ENCODE data around the gene FSTL5.

DNA sequence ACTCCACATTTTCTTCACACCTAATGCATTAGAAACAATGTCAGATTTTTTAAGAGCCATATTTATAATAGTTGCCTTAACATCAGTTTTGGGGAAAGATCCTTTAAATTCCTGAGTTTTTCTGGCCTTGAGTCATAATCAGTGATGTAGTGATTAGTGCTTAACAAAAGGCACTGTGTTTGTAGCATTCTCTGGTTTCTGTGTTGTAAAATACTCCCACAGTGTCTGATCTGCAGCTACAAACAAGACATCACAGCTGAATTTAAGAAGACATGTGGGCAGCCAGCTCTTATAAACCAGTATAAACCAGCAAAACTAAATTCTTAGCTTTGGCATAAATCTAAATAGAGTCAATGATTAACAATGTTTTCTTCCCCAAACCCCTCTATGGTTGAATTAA lies 233.8 kb downstream of the FSTL5 start:
- TF ChIP-seq, protein P1, sequence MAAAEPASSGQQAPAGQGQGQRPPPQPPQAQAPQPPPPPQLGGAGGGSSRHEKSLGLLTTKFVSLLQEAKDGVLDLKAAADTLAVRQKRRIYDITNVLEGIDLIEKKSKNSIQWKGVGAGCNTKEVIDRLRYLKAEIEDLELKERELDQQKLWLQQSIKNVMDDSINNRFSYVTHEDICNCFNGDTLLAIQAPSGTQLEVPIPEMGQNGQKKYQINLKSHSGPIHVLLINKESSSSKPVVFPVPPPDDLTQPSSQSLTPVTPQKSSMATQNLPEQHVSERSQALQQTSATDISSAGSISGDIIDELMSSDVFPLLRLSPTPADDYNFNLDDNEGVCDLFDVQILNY (CRISPR knock-in tag; IDR thresholded peaks at IDR 0.05): no peak
- TF ChIP-seq, protein P2, sequence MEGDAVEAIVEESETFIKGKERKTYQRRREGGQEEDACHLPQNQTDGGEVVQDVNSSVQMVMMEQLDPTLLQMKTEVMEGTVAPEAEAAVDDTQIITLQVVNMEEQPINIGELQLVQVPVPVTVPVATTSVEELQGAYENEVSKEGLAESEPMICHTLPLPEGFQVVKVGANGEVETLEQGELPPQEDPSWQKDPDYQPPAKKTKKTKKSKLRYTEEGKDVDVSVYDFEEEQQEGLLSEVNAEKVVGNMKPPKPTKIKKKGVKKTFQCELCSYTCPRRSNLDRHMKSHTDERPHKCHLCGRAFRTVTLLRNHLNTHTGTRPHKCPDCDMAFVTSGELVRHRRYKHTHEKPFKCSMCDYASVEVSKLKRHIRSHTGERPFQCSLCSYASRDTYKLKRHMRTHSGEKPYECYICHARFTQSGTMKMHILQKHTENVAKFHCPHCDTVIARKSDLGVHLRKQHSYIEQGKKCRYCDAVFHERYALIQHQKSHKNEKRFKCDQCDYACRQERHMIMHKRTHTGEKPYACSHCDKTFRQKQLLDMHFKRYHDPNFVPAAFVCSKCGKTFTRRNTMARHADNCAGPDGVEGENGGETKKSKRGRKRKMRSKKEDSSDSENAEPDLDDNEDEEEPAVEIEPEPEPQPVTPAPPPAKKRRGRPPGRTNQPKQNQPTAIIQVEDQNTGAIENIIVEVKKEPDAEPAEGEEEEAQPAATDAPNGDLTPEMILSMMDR (IDR thresholded peaks at IDR 0.05): no peak
- TF ChIP-seq NFE2L1 (CRISPR knock-in tag; IDR thresholded peaks at IDR 0.05) (no peak), TP53 (CRISPR knock-in tag; IDR thresholded peaks at IDR 0.05) (no peak), ZNF263 (CRISPR knock-in tag; IDR thresholded peaks at IDR 0.05; ENCODE audit: low read depth) (no peak), TEAD4 (CRISPR knock-in tag; IDR thresholded peaks at IDR 0.05) (no peak), GABPB1 (CRISPR knock-in tag; IDR thresholded peaks at IDR 0.05) (no peak), ATF1 (CRISPR knock-in tag; IDR thresholded peaks at IDR 0.05) (no peak), SMAD3 (CRISPR knock-in tag; IDR thresholded peaks at IDR 0.05; ENCODE audit: borderline replicate concordance) (no peak)
- TF ChIP-seq, protein P3, sequence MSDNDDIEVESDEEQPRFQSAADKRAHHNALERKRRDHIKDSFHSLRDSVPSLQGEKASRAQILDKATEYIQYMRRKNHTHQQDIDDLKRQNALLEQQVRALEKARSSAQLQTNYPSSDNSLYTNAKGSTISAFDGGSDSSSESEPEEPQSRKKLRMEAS (CRISPR knock-in tag; IDR thresholded peaks at IDR 0.05): no peak
- TF ChIP-seq, protein P4, sequence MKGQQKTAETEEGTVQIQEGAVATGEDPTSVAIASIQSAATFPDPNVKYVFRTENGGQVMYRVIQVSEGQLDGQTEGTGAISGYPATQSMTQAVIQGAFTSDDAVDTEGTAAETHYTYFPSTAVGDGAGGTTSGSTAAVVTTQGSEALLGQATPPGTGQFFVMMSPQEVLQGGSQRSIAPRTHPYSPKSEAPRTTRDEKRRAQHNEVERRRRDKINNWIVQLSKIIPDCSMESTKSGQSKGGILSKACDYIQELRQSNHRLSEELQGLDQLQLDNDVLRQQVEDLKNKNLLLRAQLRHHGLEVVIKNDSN (CRISPR knock-in tag; IDR thresholded peaks at IDR 0.05): no peak
- TF ChIP-seq, protein P5, sequence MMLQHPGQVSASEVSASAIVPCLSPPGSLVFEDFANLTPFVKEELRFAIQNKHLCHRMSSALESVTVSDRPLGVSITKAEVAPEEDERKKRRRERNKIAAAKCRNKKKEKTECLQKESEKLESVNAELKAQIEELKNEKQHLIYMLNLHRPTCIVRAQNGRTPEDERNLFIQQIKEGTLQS (CRISPR knock-in tag; conservative IDR thresholded peaks at IDR 0.05): no peak
- TF ChIP-seq, protein P6, sequence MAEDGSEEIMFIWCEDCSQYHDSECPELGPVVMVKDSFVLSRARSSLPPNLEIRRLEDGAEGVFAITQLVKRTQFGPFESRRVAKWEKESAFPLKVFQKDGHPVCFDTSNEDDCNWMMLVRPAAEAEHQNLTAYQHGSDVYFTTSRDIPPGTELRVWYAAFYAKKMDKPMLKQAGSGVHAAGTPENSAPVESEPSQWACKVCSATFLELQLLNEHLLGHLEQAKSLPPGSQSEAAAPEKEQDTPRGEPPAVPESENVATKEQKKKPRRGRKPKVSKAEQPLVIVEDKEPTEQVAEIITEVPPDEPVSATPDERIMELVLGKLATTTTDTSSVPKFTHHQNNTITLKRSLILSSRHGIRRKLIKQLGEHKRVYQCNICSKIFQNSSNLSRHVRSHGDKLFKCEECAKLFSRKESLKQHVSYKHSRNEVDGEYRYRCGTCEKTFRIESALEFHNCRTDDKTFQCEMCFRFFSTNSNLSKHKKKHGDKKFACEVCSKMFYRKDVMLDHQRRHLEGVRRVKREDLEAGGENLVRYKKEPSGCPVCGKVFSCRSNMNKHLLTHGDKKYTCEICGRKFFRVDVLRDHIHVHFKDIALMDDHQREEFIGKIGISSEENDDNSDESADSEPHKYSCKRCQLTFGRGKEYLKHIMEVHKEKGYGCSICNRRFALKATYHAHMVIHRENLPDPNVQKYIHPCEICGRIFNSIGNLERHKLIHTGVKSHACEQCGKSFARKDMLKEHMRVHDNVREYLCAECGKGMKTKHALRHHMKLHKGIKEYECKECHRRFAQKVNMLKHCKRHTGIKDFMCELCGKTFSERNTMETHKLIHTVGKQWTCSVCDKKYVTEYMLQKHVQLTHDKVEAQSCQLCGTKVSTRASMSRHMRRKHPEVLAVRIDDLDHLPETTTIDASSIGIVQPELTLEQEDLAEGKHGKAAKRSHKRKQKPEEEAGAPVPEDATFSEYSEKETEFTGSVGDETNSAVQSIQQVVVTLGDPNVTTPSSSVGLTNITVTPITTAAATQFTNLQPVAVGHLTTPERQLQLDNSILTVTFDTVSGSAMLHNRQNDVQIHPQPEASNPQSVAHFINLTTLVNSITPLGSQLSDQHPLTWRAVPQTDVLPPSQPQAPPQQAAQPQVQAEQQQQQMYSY (CRISPR knock-in tag; IDR thresholded peaks at IDR 0.05): no peak
- TF ChIP-seq, protein P7, sequence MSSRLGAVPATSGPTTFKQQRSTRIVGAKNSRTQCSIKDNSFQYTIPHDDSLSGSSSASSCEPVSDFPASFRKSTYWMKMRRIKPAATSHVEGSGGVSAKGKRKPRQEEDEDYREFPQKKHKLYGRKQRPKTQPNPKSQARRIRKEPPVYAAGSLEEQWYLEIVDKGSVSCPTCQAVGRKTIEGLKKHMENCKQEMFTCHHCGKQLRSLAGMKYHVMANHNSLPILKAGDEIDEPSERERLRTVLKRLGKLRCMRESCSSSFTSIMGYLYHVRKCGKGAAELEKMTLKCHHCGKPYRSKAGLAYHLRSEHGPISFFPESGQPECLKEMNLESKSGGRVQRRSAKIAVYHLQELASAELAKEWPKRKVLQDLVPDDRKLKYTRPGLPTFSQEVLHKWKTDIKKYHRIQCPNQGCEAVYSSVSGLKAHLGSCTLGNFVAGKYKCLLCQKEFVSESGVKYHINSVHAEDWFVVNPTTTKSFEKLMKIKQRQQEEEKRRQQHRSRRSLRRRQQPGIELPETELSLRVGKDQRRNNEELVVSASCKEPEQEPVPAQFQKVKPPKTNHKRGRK (CRISPR knock-in tag; IDR thresholded peaks at IDR 0.05; ENCODE audit: borderline replicate concordance): no peak
